ENCODE data around the gene FKBP14. TPM values are rescaled to one million over a fixed set of nuclear protein-coding genes. Genes with fewer than 3 reads are reported as not detected.

Gene FKBP14
- polyA plus RNA-seq, 3 donors = 0.43 to 1.9 (median 1.1) TPM

DNA sequence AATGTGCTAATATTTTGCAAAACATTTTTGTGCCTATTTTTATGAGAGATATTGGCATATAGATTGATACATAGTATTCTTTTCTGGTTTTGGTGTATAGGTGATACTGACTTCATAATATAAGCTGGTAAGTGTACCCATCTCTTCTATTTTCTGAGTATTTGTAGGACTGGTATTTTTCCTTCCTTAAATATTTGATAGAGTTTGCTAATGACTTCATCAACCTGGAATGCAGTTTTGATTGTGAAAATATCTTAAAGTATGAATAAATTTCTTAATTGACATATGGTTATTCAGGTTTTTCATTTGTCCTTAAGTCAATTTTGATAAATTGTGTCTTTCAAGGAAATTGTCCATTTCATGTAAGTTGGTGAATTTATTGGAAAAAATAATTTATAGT, 30.9 kb downstream of the FKBP14 start:
- Mint-ChIP-seq H3K27me3 (ENCODE audit: low read depth in 3 of 3) (peaks cover 0 to 3% (median 1%) of the 10 kb centered on the region in 3 donors), H3K27ac (no peak overlapping the region), H3K9me3 (peaks cover 14 to 32% (median 26%) of the 10 kb centered on the region in 7 donors), H3K36me3 (peaks cover 0 to 8% of the 10 kb centered on the region in 2 donors), H3K4me1 (peaks cover 5% of the 10 kb centered on the region), H3K4me3 (no peak overlapping the region)
- H3K9me3 ChIP-seq (replicated peaks in 1 of 2; ENCODE audit: control insufficient read depth in 1 of 2, insufficient read depth in 1 of 2, low read length in 2 of 2) = peaks cover 16% of the 10 kb centered on the region in 2 donors
- H3K27ac ChIP-seq (ENCODE audit: low read depth in 1 of 2, low read length in 2 of 2) = no peak overlapping the region
- no peak for DNase-seq
- H3K36me3 ChIP-seq (replicated peaks in 1 of 2; ENCODE audit: control insufficient read depth in 1 of 2, insufficient read depth in 2 of 2, low read length in 2 of 2) = no peaks in the 10 kb centered on the region
- TF ChIP-seq, protein P1, sequence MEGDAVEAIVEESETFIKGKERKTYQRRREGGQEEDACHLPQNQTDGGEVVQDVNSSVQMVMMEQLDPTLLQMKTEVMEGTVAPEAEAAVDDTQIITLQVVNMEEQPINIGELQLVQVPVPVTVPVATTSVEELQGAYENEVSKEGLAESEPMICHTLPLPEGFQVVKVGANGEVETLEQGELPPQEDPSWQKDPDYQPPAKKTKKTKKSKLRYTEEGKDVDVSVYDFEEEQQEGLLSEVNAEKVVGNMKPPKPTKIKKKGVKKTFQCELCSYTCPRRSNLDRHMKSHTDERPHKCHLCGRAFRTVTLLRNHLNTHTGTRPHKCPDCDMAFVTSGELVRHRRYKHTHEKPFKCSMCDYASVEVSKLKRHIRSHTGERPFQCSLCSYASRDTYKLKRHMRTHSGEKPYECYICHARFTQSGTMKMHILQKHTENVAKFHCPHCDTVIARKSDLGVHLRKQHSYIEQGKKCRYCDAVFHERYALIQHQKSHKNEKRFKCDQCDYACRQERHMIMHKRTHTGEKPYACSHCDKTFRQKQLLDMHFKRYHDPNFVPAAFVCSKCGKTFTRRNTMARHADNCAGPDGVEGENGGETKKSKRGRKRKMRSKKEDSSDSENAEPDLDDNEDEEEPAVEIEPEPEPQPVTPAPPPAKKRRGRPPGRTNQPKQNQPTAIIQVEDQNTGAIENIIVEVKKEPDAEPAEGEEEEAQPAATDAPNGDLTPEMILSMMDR (IDR thresholded peaks at IDR 0.05) = no peak
- no peaks in the 10 kb centered on the region for H4K20me1 ChIP-seq (ENCODE audit: insufficient read depth, low read length)
- H3K9ac ChIP-seq (ENCODE audit: insufficient read depth, low read length, poor library complexity, severe bottlenecking) = no peak overlapping the region
- H3K4me3 ChIP-seq (replicated peaks in 1 of 3; ENCODE audit: low read depth in 2 of 3, low read length in 3 of 3) = no peak overlapping the region
- H3K79me2 ChIP-seq (ENCODE audit: insufficient read depth, low read length) = peaks cover under 1% of the 10 kb centered on the region
- no peaks in the 10 kb centered on the region for H3K4me1 ChIP-seq (ENCODE audit: control insufficient read depth in 1 of 2, insufficient read depth in 2 of 2, low read length in 2 of 2)
- no peaks in the 10 kb centered on the region for H3K27me3 ChIP-seq (ENCODE audit: control insufficient read depth in 2 of 2, insufficient read depth in 2 of 2, low read length in 2 of 2)
- H3K4me2 ChIP-seq (replicated peaks; ENCODE audit: extremely low read depth, low read length, poor library complexity, severe bottlenecking) = no peak overlapping the region
- intact Hi-C loops (cut with micrococcal nuclease) = no loop called here
- H2AFZ ChIP-seq (ENCODE audit: insufficient read depth, low read depth, low read length, poor library complexity, severe bottlenecking) = no peak overlapping the region

DNA sequence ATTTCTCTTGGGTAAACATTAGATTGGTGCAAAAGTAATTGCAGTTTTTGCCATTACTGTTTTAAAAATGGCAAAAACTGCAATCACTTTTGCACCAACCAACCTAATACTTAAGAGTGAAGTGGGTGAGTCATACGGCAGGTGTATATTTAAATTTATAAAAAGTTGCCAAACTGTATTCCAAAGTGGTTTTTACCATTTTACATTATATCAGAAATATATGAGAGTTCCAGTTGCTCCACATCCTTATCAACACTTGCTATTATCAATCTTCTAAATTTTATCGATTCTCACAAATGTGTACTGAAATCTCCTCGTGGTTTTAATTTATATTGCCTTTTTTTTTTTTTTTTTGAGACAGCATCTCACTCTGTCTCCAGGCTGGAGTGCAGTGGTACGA, 33.4 kb downstream of the FKBP14 start:
- Histone ChIP-seq H4K20me1 (ENCODE audit: insufficient read depth, low read length) (no peaks in the 10 kb centered on the region), H3K79me2 (ENCODE audit: insufficient read depth, low read length) (peaks cover 15% of the 10 kb centered on the region), H3K36me3 (replicated peaks in 1 of 2; ENCODE audit: control insufficient read depth in 1 of 2, insufficient read depth in 2 of 2, low read length in 2 of 2) (no peaks in the 10 kb centered on the region), H3K9ac (ENCODE audit: insufficient read depth, low read length, poor library complexity, severe bottlenecking) (no peak overlapping the region), H3K27ac (ENCODE audit: low read depth in 1 of 2, low read length in 2 of 2) (no peak overlapping the region), H3K27me3 (ENCODE audit: control insufficient read depth in 2 of 2, insufficient read depth in 2 of 2, low read length in 2 of 2) (peaks cover 0 to 5% of the 10 kb centered on the region in 2 donors), H3K4me3 (replicated peaks in 1 of 3; ENCODE audit: low read depth in 2 of 3, low read length in 3 of 3) (no peak overlapping the region), H2AFZ (ENCODE audit: insufficient read depth, low read depth, low read length, poor library complexity, severe bottlenecking) (no peak overlapping the region), H3K4me2 (replicated peaks; ENCODE audit: extremely low read depth, low read length, poor library complexity, severe bottlenecking) (no peak overlapping the region), H3K9me3 (replicated peaks in 1 of 2; ENCODE audit: control insufficient read depth in 1 of 2, insufficient read depth in 1 of 2, low read length in 2 of 2) (peaks cover 16% of the 10 kb centered on the region in 2 donors), H3K4me1 (ENCODE audit: control insufficient read depth in 1 of 2, insufficient read depth in 2 of 2, low read length in 2 of 2) (peaks cover 11 to 14% of the 10 kb centered on the region in 2 donors)
- Mint-ChIP-seq H3K27ac (no peak overlapping the region), H3K9me3 (peaks cover 14 to 32% (median 26%) of the 10 kb centered on the region in 7 donors), H3K4me1 (peaks cover 14% of the 10 kb centered on the region), H3K27me3 (ENCODE audit: low read depth in 3 of 3) (peaks cover 5 to 12% (median 8%) of the 10 kb centered on the region in 3 donors), H3K36me3 (peaks cover 4 to 12% of the 10 kb centered on the region in 2 donors), H3K4me3 (no peak overlapping the region)
- intact Hi-C loops (cut with micrococcal nuclease) = loop anchor here in 1 of 2 donors (5.0 kb wide), 1 partner anchor 34 kb away; the partner anchor contains the start of genes FKBP14 and PLEKHA8
- no CpG with 5 or more reads among the region's 4 CpGs for WGBS (ENCODE audit: insufficient coverage)
- TF ChIP-seq, protein P1 (IDR thresholded peaks at IDR 0.05) = no peak
- no peak for DNase-seq
